ENCODE results near the gene OR4N5.

Gene OR4N5

GRCh38 chr14:20177433-20177974 lies 38.9 kb downstream of the OR4N5 start:
- DNase-seq: peak; percentile 64 to 88
- TF ChIP-seq POLR2A (IDR thresholded peaks at IDR 0.05; ENCODE audit: low read length): no peak
- TF ChIP-seq GATA1 (IDR thresholded peaks at IDR 0.05; ENCODE audit: low read depth, low read length): peak; percentile 53

GRCh38 chr14:20179218-20179617 lies 40.6 kb downstream of the OR4N5 start:
- TF ChIP-seq GATA1 (IDR thresholded peaks at IDR 0.05; ENCODE audit: low read depth, low read length): no peak
- TF ChIP-seq POLR2A (IDR thresholded peaks at IDR 0.05; ENCODE audit: low read length): no peak
- DNase-seq: no peak

- TF ChIP-seq GATA1 (IDR thresholded peaks at IDR 0.05; ENCODE audit: low read depth, low read length) (no peak), POLR2A (IDR thresholded peaks at IDR 0.05; ENCODE audit: low read length) (no peak)
- DNase-seq: no peak
Measured at GRCh38 chr14:20179880-20180279, 41.3 kb downstream of the OR4N5 start.

- DNase-seq: no peak
- TF ChIP-seq POLR2A (IDR thresholded peaks at IDR 0.05; ENCODE audit: low read length): no peak
- no peak for TF ChIP-seq GATA1 (IDR thresholded peaks at IDR 0.05; ENCODE audit: low read depth, low read length)
Measured at GRCh38 chr14:20180486-20180885, 41.9 kb downstream of the OR4N5 start.

- DNase-seq: no peak
- no peak for TF ChIP-seq POLR2A (IDR thresholded peaks at IDR 0.05; ENCODE audit: low read length)
- no peak for TF ChIP-seq GATA1 (IDR thresholded peaks at IDR 0.05; ENCODE audit: low read depth, low read length)
Measured at GRCh38 chr14:20184181-20184580, 45.6 kb downstream of the OR4N5 start.

- DNase-seq: no peak
- TF ChIP-seq POLR2A (IDR thresholded peaks at IDR 0.05; ENCODE audit: low read length) (no peak), GATA1 (IDR thresholded peaks at IDR 0.05; ENCODE audit: low read depth, low read length) (no peak)
Measured at GRCh38 chr14:20190596-20190995, 52.0 kb downstream of the OR4N5 start, which contains the start of gene OR11G2. Gene OR11G2 (plus strand): TSS chr14:20190896. CDS start chr14:20197438, 6,542 bp downstream.

- TF ChIP-seq GATA1 (IDR thresholded peaks at IDR 0.05; ENCODE audit: low read depth, low read length): no peak
- no peak for TF ChIP-seq POLR2A (IDR thresholded peaks at IDR 0.05; ENCODE audit: low read length)
Measured at GRCh38 chr14:20191396-20191795, 52.8 kb downstream of the OR4N5 start.

GRCh38 chr14:20194101-20194500 lies 55.5 kb downstream of the OR4N5 start:
- TF ChIP-seq GATA1 (IDR thresholded peaks at IDR 0.05; ENCODE audit: low read depth, low read length) (no peak), POLR2A (IDR thresholded peaks at IDR 0.05; ENCODE audit: low read length) (no peak)

More at GRCh38 chr14:20191396-20191795, 52.8 kb downstream of the OR4N5 start:
- no peak for DNase-seq

More at GRCh38 chr14:20194101-20194500, 55.5 kb downstream of the OR4N5 start:
- no peak for DNase-seq

Measured in erythroblast (primary cell).